ENCODE measurements around the gene PRDM2.

DNA sequence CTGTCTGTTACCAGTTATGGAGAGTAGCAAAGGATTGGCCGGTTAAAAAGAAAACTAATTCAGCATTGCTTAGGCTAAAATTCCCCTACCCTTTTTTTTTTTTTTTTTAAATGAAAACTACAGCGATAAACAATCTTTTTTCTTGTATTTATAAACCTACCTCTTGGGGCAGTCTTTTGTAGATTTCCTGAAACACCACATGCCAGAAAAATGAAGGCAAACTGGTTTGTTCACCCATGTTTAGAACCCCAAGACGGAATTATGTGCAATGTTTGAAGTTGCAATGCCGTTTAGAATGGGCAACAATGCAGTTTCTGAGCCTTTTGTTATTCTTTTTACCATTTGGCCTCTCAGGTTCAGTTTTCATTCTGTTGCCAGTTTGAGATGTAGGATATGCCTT is 59.1 kb downstream of the PRDM2 start:
- TF ChIP-seq POLR2A (IDR thresholded peaks at IDR 0.05) (no peak), POLR2AphosphoS5 (IDR thresholded peaks at IDR 0.05) (no peak)
- TF ChIP-seq, protein P1, sequence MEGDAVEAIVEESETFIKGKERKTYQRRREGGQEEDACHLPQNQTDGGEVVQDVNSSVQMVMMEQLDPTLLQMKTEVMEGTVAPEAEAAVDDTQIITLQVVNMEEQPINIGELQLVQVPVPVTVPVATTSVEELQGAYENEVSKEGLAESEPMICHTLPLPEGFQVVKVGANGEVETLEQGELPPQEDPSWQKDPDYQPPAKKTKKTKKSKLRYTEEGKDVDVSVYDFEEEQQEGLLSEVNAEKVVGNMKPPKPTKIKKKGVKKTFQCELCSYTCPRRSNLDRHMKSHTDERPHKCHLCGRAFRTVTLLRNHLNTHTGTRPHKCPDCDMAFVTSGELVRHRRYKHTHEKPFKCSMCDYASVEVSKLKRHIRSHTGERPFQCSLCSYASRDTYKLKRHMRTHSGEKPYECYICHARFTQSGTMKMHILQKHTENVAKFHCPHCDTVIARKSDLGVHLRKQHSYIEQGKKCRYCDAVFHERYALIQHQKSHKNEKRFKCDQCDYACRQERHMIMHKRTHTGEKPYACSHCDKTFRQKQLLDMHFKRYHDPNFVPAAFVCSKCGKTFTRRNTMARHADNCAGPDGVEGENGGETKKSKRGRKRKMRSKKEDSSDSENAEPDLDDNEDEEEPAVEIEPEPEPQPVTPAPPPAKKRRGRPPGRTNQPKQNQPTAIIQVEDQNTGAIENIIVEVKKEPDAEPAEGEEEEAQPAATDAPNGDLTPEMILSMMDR (IDR thresholded peaks at IDR 0.05): no peak

Measured in sigmoid colon (tissue), 4 donors.